Left hindlimb (tissue), 1 donor: Measurements from ENCODE around the gene CPN2.
A peak's percentile ranks its signal among the peaks of the same experiment; 100 is the strongest.

Experiments used
- DNase-seq: peaks from one replicate; pipeline ENCODE4 v3.0.0-alpha.2; 2018

The CPN2 gene

DNA sequence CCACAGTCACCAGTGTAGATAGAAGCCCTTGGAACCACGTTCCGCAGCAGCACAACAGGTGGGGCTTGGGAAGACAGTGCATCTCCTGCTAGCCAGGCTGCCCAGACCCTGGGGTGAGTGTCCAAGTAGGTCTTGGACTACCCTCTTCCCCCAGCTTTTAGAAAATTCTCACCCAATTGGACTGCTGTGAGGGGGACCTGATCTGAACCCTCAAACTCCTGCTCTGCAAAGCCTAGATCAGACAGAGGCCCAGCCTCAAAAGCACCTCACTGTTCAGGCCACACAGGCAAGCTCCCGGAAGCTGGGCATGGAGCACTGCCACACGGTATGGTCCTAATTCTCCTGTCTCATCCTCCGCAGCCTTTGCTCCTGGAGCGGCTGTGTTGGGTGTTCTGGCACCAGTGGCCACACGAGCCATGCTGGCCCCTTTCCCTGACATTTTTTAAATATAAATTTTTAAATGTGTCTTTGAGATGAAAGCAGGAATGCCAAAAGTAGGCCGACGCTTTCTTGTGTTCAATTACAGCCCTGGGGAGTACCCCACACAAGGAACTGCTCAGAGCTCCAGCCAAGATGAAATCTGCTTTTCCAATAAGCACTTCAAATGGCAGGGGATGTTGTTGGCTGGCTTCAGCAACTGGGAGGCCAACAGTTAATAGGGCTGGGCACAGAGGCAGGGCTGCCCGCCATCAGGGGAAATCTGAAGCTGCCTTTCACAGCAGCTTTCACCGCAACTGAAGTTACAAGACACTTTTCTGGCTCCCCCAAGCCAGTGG lies 40.9 kb downstream of the CPN2 start:
- DNase-seq: peak; percentile 75

- DNase-seq: peak; percentile 25
These were observed 42.3 kb downstream of the CPN2 start for GRCh38 chr3:194308601-194309449.

GRCh38 chr3:194307849-194308248 lies 43.3 kb downstream of the CPN2 start:
- peak; percentile 8 for DNase-seq

GRCh38 chr3:194306771-194307640 lies 44.1 kb downstream of the CPN2 start:
- peak; percentile 23 for DNase-seq

DNA sequence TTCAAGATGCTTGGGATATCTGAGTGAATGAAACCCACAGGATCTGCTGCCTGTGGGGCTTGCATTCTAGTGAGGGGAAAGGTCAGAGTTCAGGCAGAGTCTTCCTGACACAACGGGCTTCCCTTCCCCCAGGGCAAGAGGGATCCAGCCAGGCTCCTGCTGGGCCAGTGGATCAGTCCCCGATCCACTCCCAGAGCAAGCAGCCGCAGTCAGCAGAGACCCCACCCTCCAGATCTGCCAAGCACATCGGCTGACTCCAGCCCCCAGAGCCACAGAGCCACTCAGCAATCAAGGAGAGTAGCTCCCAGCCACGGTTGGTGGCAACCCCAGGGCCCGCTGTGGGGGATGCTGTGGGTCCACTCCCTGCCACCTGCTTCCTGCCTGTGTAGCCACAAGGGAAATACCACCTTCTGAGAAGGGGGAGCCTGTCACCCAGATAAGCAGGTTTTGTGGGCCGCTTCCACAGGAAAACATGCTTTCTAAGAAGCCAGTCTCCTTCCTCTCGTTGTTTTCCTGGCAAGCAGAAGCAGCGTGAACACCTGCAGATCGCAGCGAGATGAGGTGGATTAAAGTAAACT lies 44.9 kb downstream of the CPN2 start:
- DNase-seq: peak; percentile 34

DNA sequence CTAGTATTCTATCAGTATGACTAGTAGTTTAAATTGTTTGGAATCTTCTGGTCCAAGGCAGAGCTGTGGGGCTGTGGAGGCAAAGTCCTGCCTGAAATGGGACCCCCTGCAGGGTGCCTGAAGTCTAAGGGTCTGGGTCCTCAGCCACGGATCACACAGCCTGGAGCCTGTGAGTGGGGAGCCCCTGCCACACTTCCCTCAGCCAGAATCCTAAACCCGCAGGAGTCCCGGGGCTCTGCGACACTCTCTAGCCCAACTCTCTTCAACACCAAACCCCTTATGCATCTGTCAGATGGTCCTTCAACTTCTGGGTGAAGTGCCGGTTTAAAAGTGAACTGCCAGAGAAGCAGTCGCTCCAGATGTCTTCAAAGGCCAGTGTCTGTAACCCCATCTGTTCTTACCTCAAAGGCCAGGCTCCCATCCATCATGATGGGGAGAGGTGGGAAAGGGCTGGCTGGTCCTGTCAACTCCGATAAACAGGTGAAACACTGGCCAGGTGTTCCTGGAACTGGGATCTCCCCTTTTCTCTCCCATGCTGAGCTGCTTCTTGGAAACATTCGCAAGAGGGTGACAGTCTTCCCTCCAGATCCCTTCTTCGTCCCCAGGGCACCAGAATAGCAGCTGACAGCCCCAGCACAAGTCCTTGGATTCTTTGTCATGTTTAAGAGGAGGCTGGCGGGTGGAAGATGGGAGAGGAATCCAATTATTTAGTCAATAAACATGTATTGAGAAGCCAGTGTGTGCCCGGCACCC lies 45.6 kb downstream of the CPN2 start:
- peak; percentile 11 for DNase-seq

GRCh38 chr3:194304186-194304917 lies 46.8 kb downstream of the CPN2 start:
- peak; percentile 20 for DNase-seq

- DNase-seq: no peak
These were observed 47.4 kb downstream of the CPN2 start for GRCh38 chr3:194303749-194304148.

DNA sequence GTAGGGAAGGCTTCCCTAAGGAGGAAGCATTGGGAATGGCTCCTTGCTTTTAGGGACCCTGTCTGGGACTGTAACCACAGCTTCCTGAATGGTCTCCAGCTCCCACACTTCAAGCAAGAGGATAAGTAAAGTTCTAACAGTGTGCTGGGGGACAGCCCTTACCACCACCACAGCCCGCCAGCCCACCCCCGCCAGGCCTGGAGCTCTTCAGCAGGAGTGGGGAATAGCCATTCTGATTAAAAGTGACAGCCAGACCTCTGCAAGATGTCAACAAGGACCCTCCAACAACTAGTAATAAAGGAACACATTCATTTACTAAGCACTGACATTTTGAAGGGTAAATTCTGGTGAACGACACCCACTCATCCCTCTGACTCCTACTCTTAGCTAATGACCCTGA lies 49.4 kb downstream of the CPN2 start:
- peak; percentile 12 for DNase-seq

- DNase-seq: no peak
These were observed 50.2 kb downstream of the CPN2 start for GRCh38 chr3:194300936-194301335.

- DNase-seq: peak; percentile 91
These were observed 50.8 kb downstream of the CPN2 start for GRCh38 chr3:194300382-194300758.

- DNase-seq: peak; percentile 26
These were observed 52.5 kb downstream of the CPN2 start for GRCh38 chr3:194298331-194299227.

GRCh38 chr3:194296454-194297263 lies 54.5 kb downstream of the CPN2 start:
- peak; percentile 67 for DNase-seq

- peak; percentile 8 for DNase-seq
These were observed 56.3 kb downstream of the CPN2 start for GRCh38 chr3:194294895-194295214.

DNA sequence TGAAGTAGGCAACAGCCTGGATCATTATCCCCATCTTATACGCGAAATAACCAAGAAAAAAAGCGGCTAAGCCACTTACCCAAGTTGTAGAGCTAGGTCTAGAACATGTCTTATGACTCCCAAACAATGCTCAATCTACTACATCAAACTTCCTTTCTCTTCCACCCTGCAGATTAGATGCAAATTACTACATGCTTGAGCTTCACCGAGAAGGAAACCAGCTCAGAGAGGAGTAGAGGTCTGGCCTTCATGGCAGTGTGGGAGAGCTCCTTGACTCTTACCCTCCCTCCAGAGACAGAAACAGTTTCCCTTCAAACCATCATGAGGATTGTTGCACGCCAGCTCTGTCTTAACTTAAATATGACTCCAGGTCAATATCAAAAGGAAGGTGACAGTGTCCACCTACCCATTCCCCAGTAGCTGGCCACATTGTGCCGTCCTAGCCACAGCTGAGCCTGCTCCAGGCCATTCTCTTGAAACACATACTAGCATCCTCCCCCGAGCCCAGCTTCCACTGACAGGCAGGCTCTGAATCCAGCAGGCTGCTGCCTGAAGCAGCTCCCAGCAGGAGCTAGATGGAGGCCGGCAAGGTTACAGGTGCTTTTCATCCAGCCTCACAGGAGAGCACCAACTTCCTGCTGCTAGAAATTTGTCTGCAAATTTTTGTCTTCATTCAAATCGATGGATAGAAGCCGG lies 56.8 kb downstream of the CPN2 start:
- peak; percentile 24 for DNase-seq

DNA sequence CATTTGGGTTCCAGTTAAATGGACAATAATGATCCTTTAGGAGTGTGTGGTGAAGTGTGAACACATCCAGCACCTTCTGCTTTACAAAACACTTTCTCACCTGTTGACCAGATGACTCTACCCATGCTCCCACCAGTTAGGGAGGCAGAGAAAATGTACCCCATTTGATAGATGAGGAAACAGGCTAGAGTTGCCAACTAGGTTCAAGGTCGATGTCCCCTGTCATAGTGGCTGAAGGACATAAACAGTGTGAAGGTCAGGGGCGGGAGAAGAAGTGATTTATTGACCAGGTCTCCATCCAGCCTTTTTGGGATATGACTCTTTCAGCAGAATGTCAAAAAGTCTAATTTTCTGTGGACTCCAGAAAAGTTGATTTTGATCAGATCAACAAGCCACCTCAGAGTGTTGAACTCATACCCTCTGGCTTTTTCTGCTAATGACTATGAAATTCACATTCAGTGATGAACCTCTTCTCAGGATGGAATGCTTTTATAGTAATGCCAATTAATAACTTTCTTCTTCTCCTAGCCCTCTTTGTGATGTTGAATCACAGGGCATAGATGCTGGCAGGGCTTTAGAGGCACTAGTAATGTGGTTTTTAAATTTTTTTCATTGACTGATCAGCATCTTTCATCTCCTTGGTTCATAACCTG lies 57.5 kb downstream of the CPN2 start:
- peak; percentile 5 for DNase-seq

GRCh38 chr3:194292331-194292730 lies 58.8 kb downstream of the CPN2 start:
- no peak for DNase-seq
